Measurements from ENCODE around the gene IRF2BP2.

The IRF2BP2 gene

GRCh38 chr1:234633246-234634003 lies 23.4 kb upstream of the IRF2BP2 start:
- no peak for DNase-seq

DNA sequence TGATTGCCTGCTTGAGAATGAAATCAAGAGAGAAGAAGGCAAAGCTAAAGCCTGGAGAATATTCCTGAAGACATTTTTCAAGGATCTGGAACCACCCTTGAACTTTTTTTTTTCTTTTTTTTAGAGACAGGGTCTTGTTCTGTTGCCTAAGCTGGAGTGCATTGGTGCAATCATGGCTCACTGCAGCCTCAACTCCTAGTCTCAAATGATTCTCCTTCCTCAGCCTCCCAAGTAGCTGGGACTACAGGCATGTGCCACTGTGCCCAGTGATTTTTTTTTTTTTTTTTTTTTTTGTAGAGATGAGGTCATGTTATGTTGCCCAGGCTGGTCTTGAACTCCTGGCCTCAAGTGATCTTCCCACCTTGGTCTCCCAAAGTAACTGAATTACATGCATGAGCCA lies 22.2 kb upstream of the IRF2BP2 start:
- DNase-seq, result no peak

GRCh38 chr1:234631721-234632125 lies 21.7 kb upstream of the IRF2BP2 start:
- DNase-seq, result no peak

DNA sequence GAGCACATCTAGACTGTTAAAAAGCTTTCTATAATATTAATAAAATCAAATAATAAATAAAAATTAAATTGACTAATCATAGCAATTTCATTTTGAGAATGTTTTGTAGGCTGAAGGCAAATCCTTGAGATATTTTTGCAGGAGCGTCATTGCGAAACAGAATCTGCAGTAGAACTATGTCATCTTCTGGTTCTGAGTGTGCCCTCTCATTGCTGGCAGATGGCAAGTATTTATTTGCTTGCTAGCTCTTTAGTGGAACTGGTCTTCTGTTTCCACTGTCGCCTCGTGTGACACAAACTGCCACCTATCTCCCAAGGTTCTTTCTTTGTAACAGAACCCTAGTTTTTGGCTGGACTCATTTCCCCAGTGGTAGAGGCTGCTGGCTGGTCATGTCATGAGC lies 19.0 kb upstream of the IRF2BP2 start:
- no peak for DNase-seq

- DNase-seq, result no peak
These were observed 18.1 kb upstream of the IRF2BP2 start for GRCh38 chr1:234628089-234628488.

DNA sequence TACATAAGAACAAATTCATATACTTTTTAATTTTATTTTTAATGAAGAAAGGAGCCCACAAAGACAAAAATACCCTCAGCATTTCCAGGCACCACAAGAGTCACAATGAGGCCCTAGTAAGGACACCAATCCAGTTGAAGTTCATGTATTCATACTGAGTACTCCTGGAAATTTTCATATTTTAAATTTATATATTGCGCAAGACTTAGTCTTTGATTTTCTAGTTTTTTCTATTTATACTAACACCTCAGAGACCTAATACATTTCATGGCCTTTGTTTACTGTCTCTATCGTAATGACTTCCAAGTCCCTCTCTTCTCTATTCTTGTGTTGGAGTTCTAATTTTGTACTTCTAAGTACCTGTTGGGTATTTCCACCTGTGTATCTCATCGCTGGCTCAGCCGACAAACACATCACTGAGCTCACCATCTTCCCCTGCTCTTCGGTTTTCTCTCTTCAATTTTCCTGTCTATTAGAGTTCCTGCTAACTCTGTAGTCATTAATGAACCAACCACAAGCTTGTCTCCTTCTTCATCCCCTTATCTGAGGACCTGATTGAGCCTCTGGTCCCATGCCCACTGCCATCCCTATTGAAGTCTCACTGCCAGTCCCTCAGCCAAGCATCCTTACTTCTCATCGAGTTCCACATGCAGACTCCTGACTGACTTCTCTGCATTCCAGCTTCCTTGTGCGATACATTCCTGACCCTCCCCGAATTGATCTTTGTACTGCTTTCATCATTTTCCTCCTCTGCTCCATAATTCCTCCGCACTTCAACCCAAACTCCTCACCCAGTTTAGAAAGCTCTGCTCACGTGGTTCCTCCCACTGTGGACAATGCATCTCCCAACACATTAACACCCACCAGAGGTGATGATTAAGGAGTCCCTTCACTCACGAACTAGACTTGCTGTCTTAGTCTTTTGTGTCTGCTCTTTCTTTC lies 17.3 kb upstream of the IRF2BP2 start:
- no peak for DNase-seq

- DNase-seq, result no peak
These were observed 16.4 kb upstream of the IRF2BP2 start for GRCh38 chr1:234626391-234626790.

DNA sequence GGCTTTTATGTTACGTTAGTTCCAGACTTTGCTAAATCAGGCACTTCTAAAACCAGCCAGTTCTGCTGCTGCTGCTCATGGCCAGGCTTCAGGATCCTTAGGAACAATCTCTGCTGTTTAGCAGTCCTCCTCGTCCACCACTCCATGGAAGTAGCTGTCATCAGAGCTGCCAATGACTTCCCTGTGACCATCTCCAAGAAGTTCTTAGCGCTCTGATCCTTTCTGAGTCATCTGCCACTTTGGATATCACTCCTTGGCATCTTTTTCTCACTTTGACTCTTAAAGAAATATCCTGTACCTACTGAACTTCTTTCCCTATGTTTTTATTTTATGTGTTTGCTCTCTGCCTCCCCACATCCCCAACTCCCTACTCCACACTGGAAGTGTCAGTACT lies 14.7 kb upstream of the IRF2BP2 start:
- DNase-seq, result no peak

GRCh38 chr1:234621657-234622335 lies 11.8 kb upstream of the IRF2BP2 start:
- no peak for DNase-seq

- no peak for DNase-seq
These were observed 11.1 kb upstream of the IRF2BP2 start for GRCh38 chr1:234621127-234621468.

GRCh38 chr1:234620272-234621126 lies 10.5 kb upstream of the IRF2BP2 start:
- no peak for DNase-seq

- no peak for DNase-seq
These were observed 9.8 kb upstream of the IRF2BP2 start for GRCh38 chr1:234619794-234620247.

- DNase-seq, result no peak
These were observed 9.1 kb upstream of the IRF2BP2 start for GRCh38 chr1:234619071-234619480.

DNA sequence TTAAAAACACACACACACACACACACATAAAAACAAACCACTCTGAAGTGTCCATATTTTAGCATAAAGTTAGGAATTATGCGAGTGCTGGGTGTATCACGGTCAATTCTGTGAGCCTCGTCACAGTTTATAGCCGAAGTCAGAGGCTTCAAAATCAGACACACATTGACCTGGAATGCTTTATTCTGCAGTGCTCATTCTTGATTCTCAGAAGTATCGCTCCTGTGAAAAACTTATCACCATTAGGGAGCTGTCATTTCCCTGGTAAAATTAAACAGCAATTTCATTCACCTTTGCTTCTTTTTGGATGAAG lies 8.7 kb upstream of the IRF2BP2 start:
- no peak for DNase-seq

DNA sequence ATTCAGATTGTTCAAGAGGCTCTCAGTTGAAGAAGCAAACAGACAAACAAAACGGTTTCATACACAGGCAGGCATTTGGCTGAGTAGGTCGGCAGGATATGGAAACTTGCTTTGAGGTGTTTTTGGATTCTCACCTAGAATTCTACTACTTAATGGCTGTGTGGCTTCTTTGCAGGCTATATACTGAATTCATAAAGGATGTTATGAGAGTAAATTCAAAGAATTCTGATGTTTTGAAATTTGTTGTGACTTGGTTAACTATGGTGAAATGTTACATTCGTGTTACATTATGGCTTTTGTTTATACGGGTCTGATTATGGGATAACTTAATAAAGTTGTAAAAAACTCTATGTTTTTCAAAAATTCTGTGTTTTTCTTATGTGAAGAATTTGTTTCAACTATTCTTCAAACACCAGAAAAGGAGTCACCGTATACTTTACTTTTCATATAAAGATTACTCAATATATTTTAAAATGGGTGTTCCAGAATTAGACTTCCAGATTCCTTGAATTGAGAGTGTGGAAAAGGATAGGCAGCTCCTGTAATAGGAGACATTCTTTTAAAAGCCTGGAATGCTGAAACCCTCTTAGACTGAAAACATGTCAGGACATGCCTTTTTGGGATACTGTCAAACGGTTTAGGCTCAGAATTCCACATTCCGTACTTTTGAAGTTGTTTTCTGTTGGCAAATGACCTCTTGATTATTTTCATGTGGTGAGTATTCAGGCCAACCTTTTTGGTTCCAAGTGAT lies 8.2 kb upstream of the IRF2BP2 start:
- no peak for DNase-seq

- DNase-seq, result no peak
These were observed 7.4 kb upstream of the IRF2BP2 start for GRCh38 chr1:234617131-234617985.

- no peak for DNase-seq
These were observed 6.7 kb upstream of the IRF2BP2 start for GRCh38 chr1:234616644-234617043.

GRCh38 chr1:234614081-234614489 lies 4.1 kb upstream of the IRF2BP2 start:
- no peak for DNase-seq

DNA sequence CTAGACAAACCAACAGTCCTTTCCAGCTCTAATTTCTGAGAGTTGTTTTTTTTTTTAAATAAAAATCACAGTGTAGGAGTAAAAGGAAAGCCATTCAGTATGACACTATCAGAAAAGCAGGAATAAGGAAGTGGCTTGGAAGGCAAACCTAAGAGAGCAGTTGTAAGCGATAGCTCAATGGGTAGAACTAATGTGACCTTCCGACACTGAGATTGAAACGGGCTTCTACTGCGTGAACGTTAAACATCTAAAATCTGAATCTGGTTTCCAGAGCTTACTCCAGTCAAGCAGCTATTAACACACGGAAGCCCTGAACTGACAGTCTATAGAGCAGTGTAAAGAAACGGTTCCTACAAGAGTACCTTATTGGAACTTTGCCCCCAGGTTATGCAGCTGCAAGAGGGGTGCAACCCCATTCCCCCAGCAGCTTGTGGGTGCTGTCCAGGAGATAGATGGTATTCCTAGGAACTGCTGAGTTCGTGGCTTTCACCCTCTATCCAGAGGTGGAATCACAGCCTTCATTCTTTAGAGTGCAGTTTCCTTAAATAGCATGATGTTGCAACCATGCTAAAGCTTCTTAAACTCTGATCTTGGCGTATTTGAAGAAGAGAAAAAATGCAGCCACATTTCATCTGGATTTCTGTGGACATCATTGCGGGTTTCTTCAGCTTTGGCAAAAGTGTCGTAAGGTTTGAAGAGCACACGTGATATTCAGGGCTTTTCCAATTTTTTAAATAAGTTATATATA lies 3.3 kb upstream of the IRF2BP2 start:
- DNase-seq, result no peak

Data from activated naive CD4-positive, alpha-beta T cell (primary cell).